Measurements from ENCODE around the gene FAM171A1.
"Not testable (repeated sequence)": the region's sequence is repeated elsewhere in the genome, so short reads cannot be mapped to it uniquely, and the experiment has no call there.

FAM171A1 gene

DNA sequence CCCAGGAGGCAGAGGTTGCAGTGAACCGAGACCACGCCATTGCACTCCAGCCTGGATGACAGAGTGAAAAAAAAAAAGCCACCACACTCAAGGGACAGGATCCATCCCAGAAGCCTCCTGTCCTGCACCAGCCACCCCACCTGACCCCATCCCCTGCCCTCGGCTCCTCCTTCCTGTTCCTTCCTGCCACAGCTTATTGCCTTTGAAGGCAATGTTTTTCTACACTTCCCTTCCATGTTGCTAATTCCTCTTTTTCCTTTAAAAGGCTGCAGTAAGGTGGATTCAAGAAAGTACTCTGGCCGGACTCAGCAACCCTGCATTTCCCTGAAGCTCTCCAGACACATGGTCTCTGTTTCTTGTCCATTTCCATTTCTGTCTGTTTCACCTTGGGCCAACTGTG is 80.9 kb downstream of the FAM171A1 start:
- no peak for DNase-seq (ENCODE audit: low spot score)

DNA sequence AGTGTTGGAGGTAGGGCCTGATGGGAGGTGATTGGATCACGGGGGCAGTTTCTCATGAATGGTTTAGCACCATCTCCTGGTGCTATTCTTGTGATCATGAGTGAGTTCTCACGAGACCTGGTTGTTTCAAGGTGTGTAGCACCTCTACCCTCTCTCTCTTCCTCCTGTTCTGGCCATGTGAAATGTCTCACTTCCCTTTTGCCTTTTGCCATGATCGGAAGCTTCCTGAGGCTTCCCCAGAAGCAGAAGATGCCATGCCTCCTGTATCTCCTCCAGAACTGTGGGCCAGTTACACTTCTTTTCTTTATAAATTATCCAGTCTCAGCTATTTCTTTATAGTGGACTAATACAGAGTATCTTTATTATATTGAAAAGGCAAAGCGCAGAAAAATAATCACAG is 90.1 kb downstream of the FAM171A1 start:
- DNase-seq (ENCODE audit: low spot score), result no peak

GRCh38 chr10:15280462-15280861 is 90.6 kb downstream of the FAM171A1 start:
- DNase-seq (ENCODE audit: low spot score), result no peak

DNA sequence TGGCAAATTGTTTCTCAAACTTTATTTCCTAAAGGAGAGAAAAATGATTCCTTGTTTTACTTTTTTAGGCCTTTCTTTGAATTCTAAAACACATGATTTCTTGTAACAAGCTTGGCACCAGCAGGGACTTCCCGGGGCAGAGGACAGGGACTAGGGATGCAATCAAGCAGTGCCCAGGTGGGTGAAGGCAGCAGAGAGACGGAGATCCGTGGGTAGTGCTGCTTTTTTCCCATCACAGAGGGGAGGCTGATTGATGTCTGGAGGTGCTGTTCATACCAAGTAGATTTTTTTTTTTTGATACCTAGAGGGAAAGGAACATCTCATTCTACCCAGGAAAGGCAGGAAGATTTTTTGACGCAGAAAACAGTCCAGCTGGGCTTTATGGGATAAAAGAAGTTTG is 91.9 kb downstream of the FAM171A1 start:
- no peak for DNase-seq (ENCODE audit: low spot score)

GRCh38 chr10:15278786-15279185 is 92.3 kb downstream of the FAM171A1 start:
- no peak for DNase-seq (ENCODE audit: low spot score)

GRCh38 chr10:15276039-15276438 is 95.0 kb downstream of the FAM171A1 start:
- not testable (repeated sequence) for DNase-seq (ENCODE audit: low spot score)

- not testable (repeated sequence) for DNase-seq (ENCODE audit: low spot score)
Measured at GRCh38 chr10:15269838-15270237, 101.3 kb downstream of the FAM171A1 start.

DNA sequence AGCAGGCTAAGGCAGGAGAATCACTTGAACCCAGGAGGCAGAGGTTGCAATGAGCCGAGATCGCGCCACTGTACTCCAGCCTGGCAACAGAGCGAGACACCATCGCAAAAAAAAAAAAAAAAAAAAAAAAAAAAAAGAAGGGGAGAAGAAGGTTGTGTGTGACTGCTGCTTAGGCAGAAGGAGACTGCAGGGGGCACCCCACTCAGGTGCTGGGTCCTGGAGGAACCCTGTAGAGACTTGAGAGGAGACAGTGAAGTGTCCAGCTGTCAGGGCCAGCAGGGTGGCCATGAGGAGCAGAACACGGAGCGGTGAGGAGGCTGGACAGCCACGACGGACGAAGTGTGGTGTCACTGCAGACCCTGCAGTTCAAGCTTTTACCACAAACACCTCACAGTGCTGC is 103.6 kb downstream of the FAM171A1 start:
- DNase-seq (ENCODE audit: low spot score), result no peak

- no peak for DNase-seq (ENCODE audit: low spot score)
Measured at GRCh38 chr10:15266117-15266516, 105.0 kb downstream of the FAM171A1 start.

- no peak for DNase-seq (ENCODE audit: low spot score)
Measured at GRCh38 chr10:15265558-15265957, 105.5 kb downstream of the FAM171A1 start.

DNA sequence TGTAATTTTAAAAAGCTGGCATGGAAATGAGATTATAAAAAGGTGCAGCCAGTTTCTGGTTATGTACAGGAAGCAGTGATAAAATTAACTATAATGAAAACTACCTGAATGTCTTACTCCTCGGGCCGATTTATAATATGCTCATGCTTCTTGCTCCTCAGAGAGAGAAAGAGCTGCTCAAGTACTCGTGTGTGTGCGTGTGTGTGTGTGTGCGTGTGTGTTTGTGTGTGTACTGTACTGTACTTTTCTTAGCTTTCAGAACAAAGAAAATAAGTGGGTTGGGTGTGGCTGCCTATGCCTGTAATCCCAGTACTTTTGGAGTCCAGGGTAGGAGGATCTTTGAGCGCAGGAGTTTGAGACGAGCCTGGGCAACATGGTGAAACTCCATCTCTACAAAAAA is 106.0 kb downstream of the FAM171A1 start:
- no peak for DNase-seq (ENCODE audit: low spot score)

- DNase-seq (ENCODE audit: low spot score), result no peak
Measured at GRCh38 chr10:15263657-15264323, 107.3 kb downstream of the FAM171A1 start.

DNA sequence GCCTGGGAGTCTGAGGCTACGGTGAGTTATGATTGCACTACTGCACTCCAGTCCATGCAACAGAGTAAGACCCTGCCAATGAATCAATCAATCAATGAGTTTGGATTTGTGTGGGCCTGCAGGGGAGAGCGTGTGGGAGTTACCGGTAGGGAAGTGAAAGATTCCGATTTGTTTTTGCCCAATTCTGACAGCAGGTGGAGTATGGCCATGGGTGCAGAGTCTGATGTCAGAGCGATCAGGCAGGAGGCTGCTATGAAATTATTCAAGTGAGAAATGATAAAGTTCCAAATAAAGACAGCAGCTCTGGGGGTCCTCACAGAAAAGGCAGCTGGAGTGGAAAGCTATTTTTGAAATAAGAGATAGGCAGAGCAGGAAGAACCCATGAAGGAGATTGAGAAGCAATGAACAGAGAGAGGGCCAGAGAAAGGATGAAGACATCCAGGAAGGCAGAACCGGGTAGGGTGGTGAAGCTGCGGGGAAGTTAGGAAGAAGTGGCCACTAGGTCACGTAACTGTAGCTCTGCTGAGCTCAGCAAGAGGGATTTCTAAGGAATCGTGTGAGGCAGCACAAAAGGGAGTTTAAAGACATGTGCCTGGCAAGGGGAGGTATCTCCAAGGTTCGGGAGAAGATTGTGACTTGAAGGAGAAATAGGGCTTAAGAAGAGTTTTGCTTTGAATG is 108.9 kb downstream of the FAM171A1 start:
- DNase-seq (ENCODE audit: low spot score), result no peak

DNA sequence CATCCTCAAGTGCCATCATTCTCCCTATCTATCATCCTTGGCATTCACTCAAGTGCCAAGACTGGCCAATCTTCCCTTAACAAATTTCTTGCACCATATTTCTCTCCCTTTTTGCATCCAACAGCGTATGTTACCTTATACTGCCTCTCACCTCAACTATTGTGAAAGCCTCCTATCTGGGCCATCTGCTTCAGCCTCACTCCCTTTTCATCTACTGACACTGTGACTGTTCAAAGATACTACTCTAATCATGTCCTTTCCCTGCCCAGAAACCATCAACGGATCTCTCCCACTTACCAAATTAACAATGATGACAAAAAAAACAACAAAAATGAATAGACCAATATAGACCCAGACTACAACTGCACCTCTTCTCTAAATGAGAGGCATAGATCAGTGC is 112.0 kb downstream of the FAM171A1 start:
- DNase-seq (ENCODE audit: low spot score), result no peak

DNA sequence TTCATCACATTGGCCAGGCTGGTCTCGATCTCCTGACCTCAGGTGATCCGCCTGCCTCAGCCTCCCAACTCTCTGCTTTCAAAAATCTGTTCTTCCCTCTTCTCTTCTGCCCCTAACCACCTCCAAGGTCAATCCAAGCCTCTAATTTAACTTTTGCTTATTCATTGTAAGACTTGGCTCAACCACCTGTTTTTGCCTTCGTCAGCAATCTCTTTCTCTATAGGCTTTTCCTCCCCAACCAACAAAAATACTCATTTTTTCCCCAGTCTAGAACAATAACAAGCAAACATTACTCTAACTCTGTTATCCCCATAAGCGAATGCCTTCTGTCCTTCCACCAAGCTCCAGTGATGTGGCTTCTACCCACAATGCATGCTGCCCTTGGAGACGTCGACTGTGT is 112.8 kb downstream of the FAM171A1 start:
- DNase-seq (ENCODE audit: low spot score), result no peak

DNA sequence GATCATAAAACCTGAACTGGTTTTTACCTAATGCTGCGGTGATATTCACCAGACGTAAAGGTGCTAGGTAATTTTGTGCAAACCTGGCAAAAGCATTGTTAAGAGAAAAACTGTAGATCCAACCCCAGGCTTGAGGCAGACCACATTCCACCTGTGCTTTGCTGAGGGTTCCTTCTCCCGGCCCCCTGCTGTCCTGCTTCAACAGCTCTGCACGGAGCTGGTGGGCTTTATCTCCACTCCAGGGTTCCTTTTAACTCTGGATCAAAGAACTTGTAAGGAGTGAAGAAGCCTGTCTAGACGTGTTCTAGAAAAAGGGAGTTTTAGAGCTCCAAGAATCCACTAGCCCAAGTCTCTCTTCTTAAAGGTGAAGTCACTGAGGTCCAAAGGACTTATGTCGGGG is 115.1 kb downstream of the FAM171A1 start:
- no peak for DNase-seq (ENCODE audit: low spot score)

GRCh38 chr10:15254808-15255648 is 116.1 kb downstream of the FAM171A1 start:
- DNase-seq (ENCODE audit: low spot score), result no peak

- no peak for DNase-seq (ENCODE audit: low spot score)
Measured at GRCh38 chr10:15253951-15254807, 116.9 kb downstream of the FAM171A1 start.

DNA sequence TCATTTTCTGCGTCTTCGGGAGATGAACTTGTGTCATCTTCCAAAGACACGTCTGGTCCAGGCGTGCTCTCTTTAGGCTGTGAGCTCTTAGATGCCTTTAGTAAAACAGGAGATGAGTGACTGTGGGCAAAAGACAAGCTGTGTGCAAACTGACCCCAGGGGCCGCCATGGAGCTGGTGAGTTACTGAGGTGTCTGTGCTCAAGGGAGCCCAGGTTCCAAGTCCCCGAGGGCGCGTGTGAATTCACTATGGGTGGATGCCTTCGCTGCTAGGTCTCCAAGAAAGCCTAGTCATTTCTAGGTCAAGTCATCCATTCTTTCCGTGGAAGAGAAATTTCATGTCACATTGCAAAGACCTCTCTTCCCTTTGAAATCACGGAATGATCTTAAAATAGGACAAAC is 118.7 kb downstream of the FAM171A1 start:
- DNase-seq (ENCODE audit: low spot score), result no peak

GRCh38 chr10:15251791-15252380 is 119.2 kb downstream of the FAM171A1 start:
- DNase-seq (ENCODE audit: low spot score), result no peak

- no peak for DNase-seq (ENCODE audit: low spot score)
Measured at GRCh38 chr10:15245530-15245929, 125.6 kb downstream of the FAM171A1 start.

All from germinal center (tissue), 1 donor.